Activated CD4-positive, alpha-beta T cell treated with anti-CD3 and anti-CD28 coated beads for 24 hours (primary cell): Measurements from ENCODE around the gene SLC45A1.

Experiments
- DNase-seq, 2 donors: peaks; one replicate each; pipeline ENCODE4 v3.0.0-alpha.2; 2020; ENCODE audit warnings: low read depth in 2 of 2

Gene SLC45A1

GRCh38 chr1:8311068-8311718, 6.7 kb upstream of the SLC45A1 start:
- no peak for DNase-seq

GRCh38 chr1:8312235-8313218, 5.4 kb upstream of the SLC45A1 start:
- DNase-seq: no peak

GRCh38 chr1:8313231-8313630, 4.7 kb upstream of the SLC45A1 start:
- DNase-seq: no peak

GRCh38 chr1:8314346-8315280, 3.3 kb upstream of the SLC45A1 start:
- peak; percentile 14 to 19 for DNase-seq

GRCh38 chr1:8315573-8316475, 2.1 kb upstream of the SLC45A1 start:
- no peak for DNase-seq

GRCh38 chr1:8318436-8318835, 522 bp downstream of the SLC45A1 start:
- no peak for DNase-seq

GRCh38 chr1:8321612-8322011, 3.7 kb downstream of the SLC45A1 start:
- no peak for DNase-seq

GRCh38 chr1:8323706-8324105, 5.8 kb downstream of the SLC45A1 start:
- DNase-seq: no peak

- no peak for DNase-seq
These were observed 6.4 kb downstream of the SLC45A1 start for GRCh38 chr1:8324176-8324810.

- DNase-seq: no peak
These were observed 7.9 kb downstream of the SLC45A1 start for GRCh38 chr1:8325771-8326170.

- DNase-seq: no peak
These were observed 8.4 kb downstream of the SLC45A1 start for GRCh38 chr1:8326265-8326664.

- no peak for DNase-seq
These were observed 10.4 kb downstream of the SLC45A1 start for GRCh38 chr1:8328271-8328670.

GRCh38 chr1:8329439-8329838, 11.5 kb downstream of the SLC45A1 start:
- no peak for DNase-seq

- no peak for DNase-seq
These were observed 11.9 kb downstream of the SLC45A1 start for GRCh38 chr1:8329858-8330257.

GRCh38 chr1:8330271-8331125, 12.6 kb downstream of the SLC45A1 start:
- DNase-seq: no peak

- no peak for DNase-seq
These were observed 14.9 kb downstream of the SLC45A1 start for GRCh38 chr1:8332806-8333205.

- no peak for DNase-seq
These were observed 15.5 kb downstream of the SLC45A1 start for GRCh38 chr1:8333246-8333987.

- DNase-seq: no peak
These were observed 16.4 kb downstream of the SLC45A1 start for GRCh38 chr1:8334106-8334851.
